Common myeloid progenitor, CD34-positive (primary cell): Measurements from ENCODE around the gene RNF123.

Experiments
- CTCF ChIA-PET: fragments of 350-600 bp; sonication (Branson Sonifier 250); formaldehyde crosslinking; loops from one replicate; lab custom pipeline; 2021; ENCODE audit warnings: antibody characterized with exemption; lab: Charles Lee
- POLR2A ChIA-PET: fragments of 350-600 bp; sonication (Branson Sonifier 250); formaldehyde crosslinking; loops from one replicate; lab custom pipeline; 2021; ENCODE audit warnings: antibody characterized with exemption; lab: Charles Lee
- DNase-seq, 3 donors: peaks; one replicate each; pipeline versions ENCODE4 v3.0.0 to v3.0.0-alpha.2; 2013
- H3K27ac ChIP-seq, 2 experiments: 1 replicate in 1 of 2; 2 replicates in 1 of 2; pipeline ENCODE4 v1.7.0; 2013; ENCODE audit warnings: inconsistent platforms in 2 of 2, low read length in 2 of 2, mild to moderate bottlenecking in 2 of 2, low read depth in 1 of 2, moderate library complexity in 1 of 2; ENCODE audit not compliant: severe bottlenecking in 2 of 2, insufficient read depth in 1 of 2, poor library complexity in 1 of 2
- H3K27me3 ChIP-seq, 5 experiments: replicated peaks in 2 of 5; 1 replicate in 3 of 5; 2 replicates in 2 of 5; pipeline versions ENCODE4 v1.6.1 to v1.7.0; 2013; ENCODE audit warnings: low read length in 4 of 5, mild to moderate bottlenecking in 2 of 5, moderate library complexity in 2 of 5, inconsistent platforms in 1 of 5; ENCODE audit not compliant: insufficient read depth in 5 of 5, control insufficient read depth in 4 of 5
- H3K36me3 ChIP-seq, 4 experiments: 1 replicate in 2 of 4; 2 replicates in 2 of 4; pipeline versions ENCODE4 v1.6.1 to v1.7.0; 2013; ENCODE audit warnings: low read length in 3 of 4, control low read depth in 1 of 4, mild to moderate bottlenecking in 1 of 4; ENCODE audit not compliant: control insufficient read depth in 4 of 4, insufficient read depth in 4 of 4
- H3K4me1 ChIP-seq, 4 experiments: 1 replicate in 3 of 4; 2 replicates in 1 of 4; pipeline versions ENCODE4 v1.6.1 to v1.7.1; 2013; ENCODE audit warnings: low read length in 3 of 4, mild to moderate bottlenecking in 3 of 4, control low read depth in 1 of 4, inconsistent platforms in 1 of 4, moderate library complexity in 1 of 4; ENCODE audit not compliant: control insufficient read depth in 4 of 4, insufficient read depth in 4 of 4; ENCODE audit errors: control extremely low read depth in 1 of 4
- H3K4me3 ChIP-seq, 7 experiments: 1 replicate in 4 of 7; 2 replicates in 3 of 7; pipeline versions ENCODE4 v1.5.1 to v1.7.0; 2013; ENCODE audit warnings: mild to moderate bottlenecking in 7 of 7, low read length in 6 of 7, moderate library complexity in 6 of 7, inconsistent platforms in 2 of 7, low read depth in 2 of 7, control low read depth in 1 of 7; ENCODE audit not compliant: insufficient read depth in 4 of 7, control insufficient read depth in 1 of 7; ENCODE audit errors: extremely low read depth in 1 of 7
- H3K9me3 ChIP-seq, 5 experiments: 1 replicate in 4 of 5; 2 replicates in 1 of 5; pipeline versions ENCODE4 v1.6.1 to v1.7.1; 2013; ENCODE audit warnings: low read length in 4 of 5, mild to moderate bottlenecking in 2 of 5, inconsistent platforms in 1 of 5, low read depth in 1 of 5, moderate library complexity in 1 of 5; ENCODE audit not compliant: control insufficient read depth in 4 of 5, insufficient read depth in 2 of 5; ENCODE audit errors: control extremely low read depth in 1 of 5
- WGBS: methylation state at CpG from one replicate; pipeline ENCODE4 v1.1.5; 2013; ENCODE audit not compliant: insufficient coverage; 5-methylcytosine and 5-hydroxymethylcytosine counted together

Gene RNF123

DNA sequence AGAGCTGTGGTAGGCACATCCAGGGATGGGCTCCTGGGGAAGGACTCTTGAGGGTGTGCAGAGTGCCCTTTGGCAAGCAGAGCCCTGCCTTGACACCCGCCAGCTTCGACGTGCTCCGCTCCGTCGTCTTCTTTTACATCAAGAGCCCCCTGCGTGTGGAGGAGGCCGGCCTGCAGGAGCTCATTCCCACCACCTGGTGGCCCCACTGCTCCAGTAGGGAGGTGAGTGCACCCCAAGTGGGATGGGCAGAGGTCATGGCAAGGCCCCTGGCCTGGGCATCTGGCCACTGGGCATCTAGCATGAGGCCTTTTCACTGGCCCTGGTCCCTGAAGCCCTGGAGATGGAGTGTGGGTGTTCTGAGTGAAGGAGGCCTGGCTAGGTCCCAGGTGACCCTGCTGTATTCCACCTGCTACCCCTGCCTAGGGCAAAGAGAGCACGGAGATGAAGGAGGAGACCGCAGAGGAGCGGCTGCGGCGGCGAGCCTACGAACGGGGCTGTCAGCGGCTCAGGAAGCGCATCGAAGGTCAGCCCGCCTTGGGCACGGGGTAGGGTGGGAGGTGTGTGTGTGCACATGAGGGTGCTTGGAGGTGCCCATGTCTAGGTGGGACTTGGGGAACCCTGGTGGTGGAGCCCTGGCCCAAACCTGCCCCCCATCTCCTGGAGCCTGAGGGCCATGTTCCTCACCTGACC lies 12.2 kb downstream of the RNF123 start:
- WGBS = over 99% methylated on average over 11 of the region's 21 CpGs
- no peak overlapping the region for H3K27ac ChIP-seq
- ChIA-PET CTCF (interaction anchor here (0.8 to 3.7 kb wide), 21 partner anchors 12 to 165 kb away, joined by 3 to 19 read pairs (median 4); partner anchors contain the start of gene AMIGO3), POLR2A (no interaction called here)
- H3K4me1 ChIP-seq = peaks cover 0 to 4% (median 1%) of the 10 kb centered on the region in 4 experiments
- no peak overlapping the region for H3K4me3 ChIP-seq
- H3K9me3 ChIP-seq = no peaks in the 10 kb centered on the region
- peaks cover 0 to 77% (median 42%) of the 10 kb centered on the region in 4 experiments for H3K36me3 ChIP-seq
- H3K27me3 ChIP-seq = no peaks in the 10 kb centered on the region
- DNase-seq = peak in 2 of 3 donors; percentile 25 to 33

- DNase-seq = no peak
- H3K4me3 ChIP-seq = no peak overlapping the region
- H3K36me3 ChIP-seq = peaks cover 2 to 72% (median 40%) of the 10 kb centered on the region in 4 experiments
- WGBS = 95% methylated on average over 11 of the region's 11 CpGs
- no peaks in the 10 kb centered on the region for H3K9me3 ChIP-seq
- peaks cover 0 to 4% (median 2%) of the 10 kb centered on the region in 4 experiments for H3K4me1 ChIP-seq
- no peaks in the 10 kb centered on the region for H3K27me3 ChIP-seq
- ChIA-PET CTCF (interaction anchor here (0.9 to 3.7 kb wide), 12 partner anchors 12 to 203 kb away, joined by 3 to 19 read pairs (median 3); partner anchors contain the start of gene AMIGO3), POLR2A (no interaction called here)
- no peak overlapping the region for H3K27ac ChIP-seq
Observed at GRCh38 chr3:49702672-49703071, 13.3 kb downstream of the RNF123 start.

- CTCF ChIA-PET = interaction anchor here (1.0 to 3.7 kb wide), 14 partner anchors 10 to 203 kb away, joined by 3 to 18 read pairs (median 3); partner anchors contain the start of gene AMIGO3
- H3K36me3 ChIP-seq = peaks cover 2 to 66% (median 36%) of the 10 kb centered on the region in 4 experiments
- POLR2A ChIA-PET = interaction anchor here (0.6 kb wide), 1 partner anchor 80 kb away, joined by 3 read pairs; no protein-coding TSS in a partner anchor
- H3K27ac ChIP-seq = no peak overlapping the region
- no peaks in the 10 kb centered on the region for H3K9me3 ChIP-seq
- DNase-seq = peak; percentile 64 to 84 (median 78)
- WGBS = 63% methylated on average over 14 of the region's 14 CpGs
- H3K27me3 ChIP-seq = no peaks in the 10 kb centered on the region
- H3K4me3 ChIP-seq = no peak overlapping the region
- peaks cover 0 to 4% (median 3%) of the 10 kb centered on the region in 4 experiments for H3K4me1 ChIP-seq
Observed at GRCh38 chr3:49703443-49703927, 14.1 kb downstream of the RNF123 start.

DNA sequence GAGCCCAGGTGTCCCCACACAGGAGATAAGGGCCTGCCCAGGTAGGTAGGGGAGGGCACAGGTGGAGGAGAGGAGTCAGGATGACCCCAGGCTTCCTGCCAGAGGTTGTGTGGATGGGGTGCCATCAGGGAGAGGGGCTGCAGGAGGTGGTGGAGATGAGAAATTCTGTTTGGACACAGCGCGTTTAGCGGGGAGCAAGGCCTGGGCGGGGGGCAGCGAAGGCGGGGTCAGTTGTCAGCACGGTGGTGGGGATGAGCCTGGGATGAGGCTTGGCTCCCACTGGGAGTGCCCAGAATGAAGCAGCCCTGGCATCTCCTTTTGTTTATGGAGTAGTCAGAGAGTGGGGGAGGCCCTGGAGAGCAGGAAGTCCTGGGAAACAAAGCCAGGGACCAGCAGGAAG lies 14.6 kb downstream of the RNF123 start:
- POLR2A ChIA-PET = interaction anchor here (0.6 kb wide), 1 partner anchor 79 kb away, joined by 3 read pairs; no protein-coding TSS in a partner anchor
- CTCF ChIA-PET = interaction anchor here (1.0 to 3.7 kb wide), 13 partner anchors 11 to 203 kb away, joined by 3 to 18 read pairs (median 3); partner anchors contain the start of gene AMIGO3

GRCh38 chr3:49704629-49705028 lies 15.3 kb downstream of the RNF123 start:
- H3K27me3 ChIP-seq = no peaks in the 10 kb centered on the region
- no peak overlapping the region for H3K4me3 ChIP-seq
- H3K36me3 ChIP-seq = peaks cover 2 to 58% (median 33%) of the 10 kb centered on the region in 4 experiments
- H3K27ac ChIP-seq = no peak overlapping the region
- DNase-seq = no peak
- 92% methylated on average over 5 of the region's 8 CpGs for WGBS
- H3K4me1 ChIP-seq = peaks cover 0 to 4% (median 3%) of the 10 kb centered on the region in 4 experiments
- POLR2A ChIA-PET = no interaction called here
- no peaks in the 10 kb centered on the region for H3K9me3 ChIP-seq
- CTCF ChIA-PET = interaction anchor here (0.6 to 1.5 kb wide), 7 partner anchors 11 to 138 kb away, joined by 3 to 5 read pairs (median 4); no protein-coding TSS in a partner anchor

More for the DNA sequence above, 14.6 kb downstream of the RNF123 start:
- peaks cover 2 to 65% (median 33%) of the 10 kb centered on the region in 4 experiments for H3K36me3 ChIP-seq
- no peaks in the 10 kb centered on the region for H3K27me3 ChIP-seq
- H3K27ac ChIP-seq = no peak overlapping the region
- H3K4me3 ChIP-seq = no peak overlapping the region
- WGBS = 96% methylated on average over 7 of the region's 7 CpGs
- H3K9me3 ChIP-seq = no peaks in the 10 kb centered on the region
- DNase-seq = no peak
- H3K4me1 ChIP-seq = peaks cover 0 to 4% (median 3%) of the 10 kb centered on the region in 4 experiments

DNA sequence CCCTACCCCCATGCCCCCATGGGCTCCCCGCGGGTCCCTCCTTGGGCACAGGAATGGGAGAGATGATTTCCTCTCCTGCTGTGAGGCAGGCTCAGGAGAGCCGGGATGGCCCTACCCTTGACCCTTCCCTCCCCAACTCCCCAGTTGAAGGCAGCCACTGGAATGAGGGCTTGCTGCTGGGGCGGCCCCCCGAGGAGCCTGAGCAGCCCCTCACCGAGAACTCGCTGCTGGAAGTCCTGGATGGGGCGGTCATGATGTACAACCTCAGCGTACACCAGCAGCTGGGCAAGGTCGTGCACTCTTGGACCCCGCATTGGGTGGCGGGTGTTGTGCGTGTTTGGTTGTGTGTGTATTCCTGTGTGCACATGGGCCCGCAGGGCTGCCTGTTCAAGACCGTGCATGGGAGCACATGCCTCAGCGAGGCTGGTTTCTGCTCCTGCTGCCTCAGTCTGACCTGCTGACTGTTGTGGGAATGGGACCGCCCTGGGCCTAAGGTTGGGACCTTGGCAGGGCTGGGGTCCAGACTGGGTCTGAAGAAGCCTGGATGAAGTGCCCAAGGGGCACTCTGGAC lies 16.1 kb downstream of the RNF123 start:
- no peak overlapping the region for H3K4me3 ChIP-seq

More for the DNA sequence above, 16.1 kb downstream of the RNF123 start:
- ChIA-PET POLR2A (no interaction called here), CTCF (interaction anchor here (0.7 kb wide), 1 partner anchor 13 kb away, joined by 3 read pairs; no protein-coding TSS in a partner anchor)
- Histone ChIP-seq H3K9me3 (no peaks in the 10 kb centered on the region), H3K4me1 (peaks cover 2 to 4% (median 3%) of the 10 kb centered on the region in 4 experiments), H3K27me3 (no peaks in the 10 kb centered on the region), H3K36me3 (peaks cover 2 to 55% (median 31%) of the 10 kb centered on the region in 4 experiments), H3K27ac (no peak overlapping the region)
- 97% methylated on average over 15 of the region's 17 CpGs for WGBS
- DNase-seq = no peak
